Kidney epithelial cell (primary cell): ENCODE data around the gene USF2. TPM values are rescaled to one million over a fixed set of nuclear protein-coding genes. Genes with fewer than 3 reads are reported as not detected.

Experiments
- DNase-seq: peaks from one replicate; pipeline ENCODE4 v3.0.0-alpha.2; 2010; ENCODE audit warnings: low read depth
- H3K27me3 ChIP-seq: 2 replicates; pipeline ENCODE4 v1.6.0; 2011; ENCODE audit warnings: low read length; ENCODE audit not compliant: control insufficient read depth, insufficient read depth
- H3K36me3 ChIP-seq: 2 replicates; pipeline ENCODE4 v1.5.1; 2011; ENCODE audit warnings: low read length; ENCODE audit not compliant: control insufficient read depth, insufficient read depth
- H3K4me3 ChIP-seq: 2 replicates; pipeline ENCODE4 v1.5.1; 2011; ENCODE audit warnings: low read depth, mild to moderate bottlenecking, control low read depth, low read length
- total RNA-seq: library from RNA; depleted of rRNA; stranded (reverse); fragments of >200 nt; gene quantifications from 2 replicates; pipeline ENCODE4 v1.2.3, GENCODE V29; 2015
- TF ChIP-seq, protein P1 (sequence below): IDR thresholded peaks from 2 replicates; pipeline ENCODE4 v1.5.1; 2011; ENCODE audit warnings: mild to moderate bottlenecking, moderate library complexity, low read length, control low read depth, inconsistent platforms; ENCODE audit not compliant: insufficient read depth, poor library complexity, severe bottlenecking

Gene USF2
- total RNA-seq, 1 donor from 2014 or later: 95.1 TPM

DNA sequence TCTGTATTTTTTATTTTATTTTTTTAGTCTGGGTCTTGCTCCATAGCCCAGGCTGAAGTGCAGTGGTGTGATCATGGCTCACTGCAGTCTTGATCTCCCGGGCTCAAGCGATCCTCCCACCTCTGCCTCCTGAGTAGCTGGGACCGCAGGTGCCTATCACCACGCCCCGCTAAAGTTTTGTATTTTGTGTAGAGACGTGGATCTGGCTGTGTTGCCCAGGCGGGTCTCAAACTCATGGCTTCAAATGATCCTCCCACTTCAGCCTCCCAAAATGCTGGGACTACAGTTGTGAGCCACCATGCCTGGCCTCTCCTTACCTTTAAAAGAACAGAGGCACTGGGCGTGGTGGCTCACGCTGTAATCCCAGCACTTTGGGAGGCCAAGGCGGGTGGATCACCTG is 19.0 kb downstream of the USF2 start:
- TF ChIP-seq, protein P1, sequence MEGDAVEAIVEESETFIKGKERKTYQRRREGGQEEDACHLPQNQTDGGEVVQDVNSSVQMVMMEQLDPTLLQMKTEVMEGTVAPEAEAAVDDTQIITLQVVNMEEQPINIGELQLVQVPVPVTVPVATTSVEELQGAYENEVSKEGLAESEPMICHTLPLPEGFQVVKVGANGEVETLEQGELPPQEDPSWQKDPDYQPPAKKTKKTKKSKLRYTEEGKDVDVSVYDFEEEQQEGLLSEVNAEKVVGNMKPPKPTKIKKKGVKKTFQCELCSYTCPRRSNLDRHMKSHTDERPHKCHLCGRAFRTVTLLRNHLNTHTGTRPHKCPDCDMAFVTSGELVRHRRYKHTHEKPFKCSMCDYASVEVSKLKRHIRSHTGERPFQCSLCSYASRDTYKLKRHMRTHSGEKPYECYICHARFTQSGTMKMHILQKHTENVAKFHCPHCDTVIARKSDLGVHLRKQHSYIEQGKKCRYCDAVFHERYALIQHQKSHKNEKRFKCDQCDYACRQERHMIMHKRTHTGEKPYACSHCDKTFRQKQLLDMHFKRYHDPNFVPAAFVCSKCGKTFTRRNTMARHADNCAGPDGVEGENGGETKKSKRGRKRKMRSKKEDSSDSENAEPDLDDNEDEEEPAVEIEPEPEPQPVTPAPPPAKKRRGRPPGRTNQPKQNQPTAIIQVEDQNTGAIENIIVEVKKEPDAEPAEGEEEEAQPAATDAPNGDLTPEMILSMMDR: no peak
- H3K36me3 ChIP-seq: no peaks in the 10 kb centered on the region
- H3K4me3 ChIP-seq: no peak overlapping the region
- H3K27me3 ChIP-seq: peaks cover 21% of the 10 kb centered on the region
- no peak for DNase-seq

DNA sequence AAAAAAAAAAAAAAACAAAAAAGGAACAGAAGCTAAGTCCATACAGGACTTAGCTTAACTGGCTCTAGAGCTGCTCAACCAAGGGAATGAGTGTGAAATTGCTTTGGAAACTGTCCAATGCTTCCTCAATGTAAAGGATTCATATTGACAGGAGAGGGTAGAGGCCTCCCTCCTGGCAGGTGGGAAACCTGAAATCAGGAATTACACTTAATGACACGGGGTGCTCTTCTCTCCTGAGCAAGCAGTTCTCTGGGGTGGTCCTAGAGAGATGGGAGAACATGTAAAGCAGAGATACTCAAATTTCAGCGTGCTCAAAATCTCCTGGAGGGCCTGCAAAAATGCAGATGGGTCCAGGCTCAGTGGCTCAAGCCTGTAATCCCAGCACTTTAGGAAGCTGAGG is 19.6 kb downstream of the USF2 start:
- DNase-seq: no peak
- no peak overlapping the region for H3K4me3 ChIP-seq
- no peaks in the 10 kb centered on the region for H3K36me3 ChIP-seq
- TF ChIP-seq, protein P1: no peak
- H3K27me3 ChIP-seq: peaks cover 22% of the 10 kb centered on the region

DNA sequence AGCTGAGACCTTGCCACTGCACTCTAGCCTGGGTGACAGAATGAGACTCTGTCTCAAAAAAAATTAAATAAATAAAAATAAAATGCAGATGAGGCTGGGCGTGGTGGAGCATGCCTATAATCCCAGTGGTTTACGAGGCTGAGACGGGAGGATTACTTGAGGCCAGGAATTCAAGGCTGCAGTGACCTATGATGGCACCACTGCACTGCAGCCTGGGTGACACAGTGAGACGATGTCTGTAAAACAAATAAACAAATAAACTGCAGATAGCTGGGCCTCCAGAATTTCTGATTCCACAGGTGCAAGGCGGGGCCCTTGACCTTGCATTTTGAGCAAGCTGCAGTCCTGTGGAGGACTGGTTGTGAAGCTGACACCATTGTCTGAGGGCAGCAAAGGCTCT is 20.1 kb downstream of the USF2 start:
- peaks cover 25% of the 10 kb centered on the region for H3K27me3 ChIP-seq
- DNase-seq: no peak

DNA sequence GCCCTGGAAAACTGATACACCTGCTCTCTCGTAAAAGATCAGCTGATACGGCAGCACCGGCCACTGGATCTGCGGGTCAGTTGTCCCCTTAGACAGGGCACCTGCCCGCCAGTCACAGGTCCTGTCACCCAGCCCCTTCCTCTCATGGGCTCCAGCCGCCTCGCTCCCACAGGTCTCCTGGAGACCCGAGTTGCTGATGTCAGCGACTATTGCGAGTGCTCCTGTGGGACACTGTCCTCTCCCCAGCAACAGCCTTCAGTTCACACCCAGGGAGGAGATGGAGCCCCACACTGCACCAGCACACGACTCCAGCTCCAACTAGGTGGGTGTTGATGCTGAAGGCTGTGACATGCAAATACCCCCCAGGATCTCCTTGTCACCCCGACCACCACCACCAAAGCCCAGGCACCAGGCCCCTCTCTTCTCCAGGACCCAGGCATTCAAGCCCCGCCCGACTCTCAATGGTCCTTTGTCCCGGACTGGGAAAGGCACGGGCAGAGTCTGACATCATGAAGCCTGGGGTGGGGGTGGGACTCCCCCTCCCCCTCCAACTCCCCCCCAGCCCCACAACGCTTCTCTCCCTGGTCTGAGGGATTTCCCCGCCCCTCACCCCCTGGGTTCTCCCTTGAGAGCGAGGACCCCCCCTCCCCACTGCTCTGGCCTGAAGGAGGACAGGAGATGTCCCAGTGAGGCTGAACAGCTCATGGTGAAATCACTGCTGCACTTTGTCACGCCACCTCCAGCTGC is 21.8 kb downstream of the USF2 start:
- Histone ChIP-seq H3K36me3 (no peaks in the 10 kb centered on the region), H3K27me3 (peaks cover 30% of the 10 kb centered on the region), H3K4me3 (no peak overlapping the region)
- TF ChIP-seq, protein P1: no peak
- no peak for DNase-seq

More for the DNA sequence above, 20.1 kb downstream of the USF2 start:
- TF ChIP-seq, protein P1: no peak
- H3K4me3 ChIP-seq: no peak overlapping the region
- no peaks in the 10 kb centered on the region for H3K36me3 ChIP-seq

DNA sequence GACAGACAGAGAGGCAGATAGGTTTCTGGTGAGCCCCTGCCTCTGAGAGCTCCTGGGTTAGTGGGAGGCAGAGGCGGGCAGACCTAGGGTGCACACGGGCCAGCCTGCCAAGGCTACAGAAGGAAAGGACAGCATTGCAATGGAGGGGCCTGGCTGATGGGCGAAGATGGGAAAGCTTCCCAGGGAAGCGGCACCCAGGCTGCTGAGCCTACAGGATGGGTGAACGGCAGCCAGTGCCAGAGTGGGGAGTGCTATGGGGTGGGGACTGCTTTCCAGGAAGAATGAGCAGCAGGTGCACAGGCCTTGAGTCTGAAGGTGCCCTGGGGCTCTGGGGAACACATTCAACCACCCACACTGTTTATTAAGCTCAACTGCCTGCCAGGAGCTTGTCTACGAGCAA is 22.5 kb downstream of the USF2 start:
- H3K4me3 ChIP-seq: no peak overlapping the region
- DNase-seq: no peak
- TF ChIP-seq, protein P1: no peak
- peaks cover 32% of the 10 kb centered on the region for H3K27me3 ChIP-seq
- no peaks in the 10 kb centered on the region for H3K36me3 ChIP-seq

DNA sequence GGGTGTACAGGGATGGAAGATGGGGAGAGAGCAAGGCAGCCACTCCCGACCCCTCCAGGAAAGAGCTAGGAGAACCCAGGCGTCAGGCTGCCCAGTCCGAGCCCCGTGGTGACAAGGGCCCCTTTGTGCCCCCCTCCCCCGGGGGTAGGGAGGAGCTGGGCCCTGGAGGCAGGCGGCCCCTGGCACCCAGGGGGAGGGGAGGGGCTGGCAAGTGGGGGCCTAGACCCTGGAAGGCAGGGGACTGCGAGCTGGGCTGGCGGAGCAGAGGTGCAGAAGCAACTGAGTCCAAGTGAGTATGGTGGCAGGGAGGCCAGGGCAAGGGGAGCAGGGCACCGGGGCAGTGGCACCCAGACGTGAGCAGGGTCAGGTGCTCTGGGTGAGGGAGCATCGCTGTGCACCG is 23.2 kb downstream of the USF2 start, which contains the start of gene MAG:
Gene MAG (plus strand): TSS at position 246 of the 400 bp plus-strand sequence. CDS start 3,248 bp downstream, outside the sequence.
- Histone ChIP-seq H3K36me3 (no peaks in the 10 kb centered on the region), H3K27me3 (peaks cover 34% of the 10 kb centered on the region), H3K4me3 (no peak within 1 kb of the TSS)
- no peak for DNase-seq
- TF ChIP-seq, protein P1: no peak
